Measurements from ENCODE around the gene AKAP5.

AKAP5 gene

GRCh38 chr14:64465191-64465822 lies at the start of gene AKAP5:
TSS of gene AKAP5 (plus strand) at chr14:64465499. CDS start at chr14:64468395, 2,896 bp downstream.
- peak; percentile 80 for DNase-seq (ENCODE audit: extremely low spot score)
- no peak for TF ChIP-seq ELF4 (IDR thresholded peaks at IDR 0.05)
- TF ChIP-seq PKNOX1 (IDR thresholded peaks at IDR 0.05) = peak; percentile 74
- no peak for TF ChIP-seq ZNF384 (IDR thresholded peaks at IDR 0.05)
- POLR2A ChIA-PET = interaction anchor here (0.6 to 1.8 kb wide), 5 partner anchors 36 to 236 kb away, joined by 3 to 7 read pairs (median 6); partner anchors contain the start of gene ZBTB1
- CTCF ChIA-PET = interaction anchor here (1.0 to 1.9 kb wide), 5 partner anchors 11 to 171 kb away, joined by 3 to 6 read pairs (median 4); no protein-coding TSS in a partner anchor

DNA sequence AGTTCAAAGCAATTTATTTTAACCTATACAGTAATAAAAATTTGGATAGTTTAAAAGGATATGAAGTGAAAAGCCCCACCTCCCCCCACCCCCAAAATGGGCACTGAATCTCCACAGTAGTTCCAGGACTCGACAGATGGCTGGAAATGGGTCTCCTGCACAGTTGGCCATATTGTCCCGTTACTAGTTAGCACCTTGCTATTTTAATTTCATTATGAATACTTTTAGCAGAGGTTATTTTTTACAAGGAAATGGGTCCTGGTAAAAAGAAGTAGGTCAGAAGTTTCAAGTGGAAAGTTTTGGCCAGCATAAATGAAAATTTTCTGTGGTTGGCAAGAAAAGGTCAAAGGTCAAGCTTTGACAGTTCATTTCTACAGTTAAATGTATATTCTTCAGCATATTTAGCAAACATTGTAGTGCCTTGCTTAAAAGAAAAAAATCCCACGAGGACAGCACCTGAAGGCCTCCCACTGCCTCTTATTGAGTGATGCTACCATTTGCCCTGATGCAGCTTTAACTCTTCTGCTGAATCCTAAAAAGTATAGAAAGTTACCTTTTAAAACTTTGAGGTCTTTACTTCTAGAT lies 48.9 kb upstream of the AKAP5 start:
- ChIA-PET CTCF (no interaction called here), POLR2A (interaction anchor here (1.9 kb wide), 1 partner anchor 29 kb away, joined by 6 read pairs; the partner anchor contains the start of gene MTHFD1)
- no peak for DNase-seq (ENCODE audit: extremely low spot score)
- TF ChIP-seq TARDBP (IDR thresholded peaks at IDR 0.05) = no peak
- TF ChIP-seq FOXK2 (IDR thresholded peaks at IDR 0.05) = no peak
- TF ChIP-seq HDGF (IDR thresholded peaks at IDR 0.05; ENCODE audit: borderline replicate concordance) = no peak
- no peak for TF ChIP-seq SUZ12 (IDR thresholded peaks at IDR 0.05)
- TF ChIP-seq ELF4 (IDR thresholded peaks at IDR 0.05) = no peak
- TF ChIP-seq CTBP1 (IDR thresholded peaks at IDR 0.05; ENCODE audit: borderline replicate concordance) = no peak
- TF ChIP-seq PKNOX1 (IDR thresholded peaks at IDR 0.05) = no peak
- TF ChIP-seq SP1 (IDR thresholded peaks at IDR 0.05) = no peak
- TF ChIP-seq ARNT (IDR thresholded peaks at IDR 0.05) = no peak
- TF ChIP-seq FOXM1 (IDR thresholded peaks at IDR 0.05; ENCODE audit: borderline replicate concordance) = no peak
- no peak for TF ChIP-seq NFRKB (IDR thresholded peaks at IDR 0.05)
- no peak for TF ChIP-seq BHLHE40 (IDR thresholded peaks at IDR 0.05; ENCODE audit: borderline replicate concordance)
- no peak for TF ChIP-seq L3MBTL2 (conservative IDR thresholded peaks at IDR 0.05)
- no peak for TF ChIP-seq FOXA1 (IDR thresholded peaks at IDR 0.05)
- TF ChIP-seq LEF1 (IDR thresholded peaks at IDR 0.05; ENCODE audit: borderline replicate concordance) = no peak
- TF ChIP-seq ZNF384 (IDR thresholded peaks at IDR 0.05) = no peak

DNA sequence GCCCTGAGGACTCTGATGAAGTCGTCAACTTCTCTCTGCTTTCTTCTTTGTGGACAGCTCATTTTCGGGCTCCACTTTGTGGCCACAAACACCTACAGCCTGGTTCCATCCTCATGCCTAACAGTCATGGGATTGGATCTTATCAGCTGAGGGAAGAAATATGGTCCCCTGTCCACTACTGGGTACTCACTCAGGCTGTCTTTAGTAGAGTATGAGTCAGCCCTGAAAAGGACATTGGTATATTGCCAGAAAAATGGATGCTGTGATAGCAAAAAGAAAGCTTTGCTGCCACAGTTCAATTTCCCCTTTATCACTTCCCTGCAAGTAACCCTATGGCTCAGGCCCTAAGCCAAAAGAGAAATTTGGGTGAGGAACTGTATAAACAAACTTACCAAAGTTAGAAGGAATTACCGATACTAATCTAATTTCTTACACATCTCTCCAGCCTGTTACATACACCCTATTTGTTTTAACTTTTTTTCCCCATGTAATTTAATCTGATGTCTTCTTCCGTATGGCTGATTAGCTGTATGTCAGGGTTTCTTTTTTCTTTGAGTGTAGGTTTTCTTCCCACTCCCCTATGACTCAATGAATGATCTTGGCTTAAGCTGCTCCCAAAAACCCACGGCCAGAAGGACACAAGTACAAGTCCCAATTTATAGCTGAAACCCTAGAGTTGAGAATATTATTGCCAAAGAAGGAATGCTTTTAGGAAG lies 48.1 kb upstream of the AKAP5 start:
- DNase-seq (ENCODE audit: extremely low spot score) = no peak
- POLR2A ChIA-PET = interaction anchor here (1.9 kb wide), 1 partner anchor 30 kb away, joined by 6 read pairs; the partner anchor contains the start of gene MTHFD1
- CTCF ChIA-PET = interaction anchor here (0.7 kb wide), 1 partner anchor 26 kb away, joined by 3 read pairs; no protein-coding TSS in a partner anchor

GRCh38 chr14:64417771-64418125 lies 47.6 kb upstream of the AKAP5 start:
- POLR2A ChIA-PET = interaction anchor here (1.9 kb wide), 1 partner anchor 30 kb away, joined by 6 read pairs; the partner anchor contains the start of gene MTHFD1
- no peak for TF ChIP-seq FOXM1 (IDR thresholded peaks at IDR 0.05; ENCODE audit: borderline replicate concordance)
- TF ChIP-seq CTBP1 (IDR thresholded peaks at IDR 0.05; ENCODE audit: borderline replicate concordance) = no peak
- TF ChIP-seq L3MBTL2 (conservative IDR thresholded peaks at IDR 0.05) = no peak
- TF ChIP-seq LEF1 (IDR thresholded peaks at IDR 0.05; ENCODE audit: borderline replicate concordance) = no peak
- no peak for DNase-seq (ENCODE audit: extremely low spot score)
- CTCF ChIA-PET = interaction anchor here (0.7 kb wide), 1 partner anchor 26 kb away, joined by 3 read pairs; no protein-coding TSS in a partner anchor

More for the DNA sequence above, 48.1 kb upstream of the AKAP5 start:
- no peak for TF ChIP-seq FOXA1 (IDR thresholded peaks at IDR 0.05)

GRCh38 chr14:64419003-64419402 lies 46.3 kb upstream of the AKAP5 start:
- TF ChIP-seq ZNF384 (IDR thresholded peaks at IDR 0.05) (no peak), FOXA1 (IDR thresholded peaks at IDR 0.05) (no peak), ELF4 (IDR thresholded peaks at IDR 0.05) (no peak), BHLHE40 (IDR thresholded peaks at IDR 0.05; ENCODE audit: borderline replicate concordance) (no peak), SUZ12 (IDR thresholded peaks at IDR 0.05) (no peak), ARNT (IDR thresholded peaks at IDR 0.05) (no peak), HDGF (IDR thresholded peaks at IDR 0.05; ENCODE audit: borderline replicate concordance) (no peak), FOXM1 (IDR thresholded peaks at IDR 0.05; ENCODE audit: borderline replicate concordance) (no peak), TARDBP (IDR thresholded peaks at IDR 0.05) (no peak), PKNOX1 (IDR thresholded peaks at IDR 0.05) (no peak)
- CTCF ChIA-PET = interaction anchor here (0.9 kb wide), 1 partner anchor 11 kb away, joined by 4 read pairs; no protein-coding TSS in a partner anchor
- DNase-seq (ENCODE audit: extremely low spot score) = no peak
- POLR2A ChIA-PET = no interaction called here

GRCh38 chr14:64421166-64421565 lies 44.1 kb upstream of the AKAP5 start:
- CTCF ChIA-PET = interaction anchor here (0.6 to 1.4 kb wide), 3 partner anchors 9 to 1334 kb away, joined by 4 to 9 read pairs (median 7); no protein-coding TSS in a partner anchor
- DNase-seq (ENCODE audit: extremely low spot score) = no peak
- POLR2A ChIA-PET = interaction anchor here (1.5 to 2.4 kb wide), 2 partner anchors 33 to 83 kb away, joined by 8 read pairs; partner anchors contain the start of gene MTHFD1
- TF ChIP-seq PKNOX1 (IDR thresholded peaks at IDR 0.05) (peak; percentile 78), HDGF (IDR thresholded peaks at IDR 0.05; ENCODE audit: borderline replicate concordance) (no peak)

Data from HEK293T (cell line).